Naive thymus-derived CD8-positive, alpha-beta T cell (primary cell): ENCODE measurements around the gene TSHZ3. TPM values are rescaled to one million over a fixed set of nuclear protein-coding genes. Genes with fewer than 3 reads are reported as not detected.

Source experiments
- ATAC-seq, 2 donors: fragments of 150-1000 bp; cut with Tn5 transposase in 1 of 2; sonication (Bioruptor Pico), chemical (Tn5 transposase) in 1 of 2; 1 replicate in 1 of 2; 2 replicates in 1 of 2; pipeline ENCODE4 v1.10.0; 2021; ENCODE audit warnings: mild to moderate bottlenecking in 2 of 2, moderate library complexity in 2 of 2
- POLR2A ChIA-PET: fragments of 350-600 bp; sonication (Branson Sonifier 250); formaldehyde crosslinking; loops from one replicate; lab custom pipeline; 2021; ENCODE audit warnings: antibody characterized with exemption; lab: Charles Lee
- DNase-seq, 10 donors: peaks; one replicate each; pipeline versions ENCODE4 v3.0.0 to v3.0.0-alpha.2; 2020 to 2022
- H3K27ac Mint-ChIP-seq, 10 donors: one replicate each; pipeline ENCODE4 v1.8.0; 2020 to 2022; ENCODE audit warnings: mild to moderate bottlenecking in 10 of 10, mixed read lengths in 10 of 10, moderate library complexity in 4 of 10, inconsistent platforms in 1 of 10
- H3K27me3 Mint-ChIP-seq, 5 donors: one replicate each; pipeline ENCODE4 v1.8.0; 2021 to 2022; ENCODE audit warnings: mixed read lengths in 5 of 5
- H3K36me3 Mint-ChIP-seq, 3 donors: one replicate each; pipeline ENCODE4 v1.8.0; 2020 to 2022; ENCODE audit warnings: mixed read lengths in 3 of 3, mild to moderate bottlenecking in 2 of 3, inconsistent platforms in 1 of 3
- H3K4me1 Mint-ChIP-seq, 4 donors: one replicate each; pipeline ENCODE4 v1.8.0; 2021 to 2022; ENCODE audit warnings: mixed read lengths in 4 of 4
- H3K4me3 Mint-ChIP-seq, 10 donors: one replicate each; pipeline ENCODE4 v1.8.0; 2020 to 2022; ENCODE audit warnings: mild to moderate bottlenecking in 10 of 10, mixed read lengths in 10 of 10, moderate library complexity in 6 of 10, inconsistent platforms in 1 of 10
- H3K9me3 Mint-ChIP-seq, 9 donors: one replicate each; pipeline ENCODE4 v1.8.0; 2020 to 2022; ENCODE audit warnings: mixed read lengths in 9 of 9, mild to moderate bottlenecking in 3 of 9, inconsistent platforms in 1 of 9, moderate library complexity in 1 of 9
- polyA plus RNA-seq, 3 donors: library from polyadenylated mRNA; unstranded; fragments of 300-500 nt; fragmentation: Illumina TruSeq; gene quantifications; one replicate each; pipeline ENCODE4 v1.2.3, GENCODE V29; 2021
- total RNA-seq, 8 experiments: library from RNA in 2 of 8; stranded (reverse) in 2 of 8; gene quantifications; one replicate each; pipeline ENCODE4 v1.2.3 and lab custom pipeline; 2021 to 2026

Gene TSHZ3
- total and polyA plus RNA-seq, 5 experiments from 2014 or later: 0.09 TPM; not detected in 4

GRCh38 chr19:31271306-31271911 lies 77.8 kb downstream of the TSHZ3 start:
- Mint-ChIP-seq H3K27me3 (peaks cover 0 to 5% (median 0%) of the 10 kb centered on the region in 5 donors), H3K27ac (no peak overlapping the region), H3K4me3 (no peak overlapping the region), H3K4me1 (peaks cover 0 to 2% (median 0%) of the 10 kb centered on the region in 4 donors), H3K9me3 (peaks cover 0 to 1% (median 0%) of the 10 kb centered on the region in 9 donors), H3K36me3 (no peaks in the 10 kb centered on the region)
- ATAC-seq (no peak), DNase-seq (no peak)
- POLR2A ChIA-PET: no interaction called here

GRCh38 chr19:31270897-31271296 lies 78.3 kb downstream of the TSHZ3 start:
- Mint-ChIP-seq H3K27me3 (peaks cover 0 to 5% (median 0%) of the 10 kb centered on the region in 5 donors), H3K27ac (no peak overlapping the region), H3K4me1 (peaks cover 0 to 2% (median 0%) of the 10 kb centered on the region in 4 donors), H3K36me3 (no peaks in the 10 kb centered on the region), H3K4me3 (no peak overlapping the region), H3K9me3 (peaks cover 0 to 1% (median 0%) of the 10 kb centered on the region in 9 donors)
- no peak for ATAC-seq
- POLR2A ChIA-PET: no interaction called here
- no peak for DNase-seq

- Mint-ChIP-seq H3K27ac (no peak overlapping the region), H3K27me3 (peaks cover 0 to 1% (median 0%) of the 10 kb centered on the region in 5 donors), H3K36me3 (no peaks in the 10 kb centered on the region), H3K4me1 (no peaks in the 10 kb centered on the region), H3K4me3 (no peak overlapping the region), H3K9me3 (peaks cover 0 to 1% (median 0%) of the 10 kb centered on the region in 9 donors)
- DNase-seq (no peak), ATAC-seq (no peak)
- POLR2A ChIA-PET: no interaction called here
Observed at GRCh38 chr19:31269425-31270127, 79.7 kb downstream of the TSHZ3 start.

GRCh38 chr19:31268751-31269383 lies 80.4 kb downstream of the TSHZ3 start:
- POLR2A ChIA-PET: no interaction called here
- H3K4me1 Mint-ChIP-seq: no peaks in the 10 kb centered on the region
- no peaks in the 10 kb centered on the region for H3K36me3 Mint-ChIP-seq
- peaks cover 0 to 8% (median 1%) of the 10 kb centered on the region in 5 donors for H3K27me3 Mint-ChIP-seq
- no peak overlapping the region for H3K4me3 Mint-ChIP-seq
- DNase-seq (no peak), ATAC-seq (no peak)
- peaks cover 0 to 1% (median 0%) of the 10 kb centered on the region in 9 donors for H3K9me3 Mint-ChIP-seq
- H3K27ac Mint-ChIP-seq: no peak overlapping the region

- ATAC-seq (no peak), DNase-seq (no peak)
- H3K36me3 Mint-ChIP-seq: no peaks in the 10 kb centered on the region
- H3K4me1 Mint-ChIP-seq: peaks cover 0 to under 1% (median 0%) of the 10 kb centered on the region in 4 donors
- POLR2A ChIA-PET: no interaction called here
- no peak overlapping the region for H3K4me3 Mint-ChIP-seq
- peaks cover 1 to 12% (median 8%) of the 10 kb centered on the region in 5 donors for H3K27me3 Mint-ChIP-seq
- H3K27ac Mint-ChIP-seq: no peak overlapping the region
- peaks cover 0 to 1% (median 0%) of the 10 kb centered on the region in 9 donors for H3K9me3 Mint-ChIP-seq
Observed at GRCh38 chr19:31266731-31267130, 82.5 kb downstream of the TSHZ3 start.

GRCh38 chr19:31266196-31266595 lies 83.0 kb downstream of the TSHZ3 start:
- ATAC-seq: no peak
- H3K9me3 Mint-ChIP-seq: peaks cover 0 to 1% (median 0%) of the 10 kb centered on the region in 9 donors
- no peak overlapping the region for H3K4me3 Mint-ChIP-seq
- H3K36me3 Mint-ChIP-seq: no peaks in the 10 kb centered on the region
- H3K27ac Mint-ChIP-seq: no peak overlapping the region
- peaks cover 0 to 4% (median 0%) of the 10 kb centered on the region in 4 donors for H3K4me1 Mint-ChIP-seq
- no peak for DNase-seq
- POLR2A ChIA-PET: no interaction called here
- H3K27me3 Mint-ChIP-seq: peaks cover 3 to 12% (median 10%) of the 10 kb centered on the region in 5 donors

GRCh38 chr19:31264041-31264778 lies 85.0 kb downstream of the TSHZ3 start:
- DNase-seq (no peak), ATAC-seq (no peak)
- peaks cover 3 to 23% (median 10%) of the 10 kb centered on the region in 5 donors for H3K27me3 Mint-ChIP-seq
- POLR2A ChIA-PET: interaction anchor here (0.5 kb wide), 1 partner anchor 1955 kb away, joined by 4 read pairs; no protein-coding TSS in a partner anchor
- H3K4me1 Mint-ChIP-seq: peaks cover 0 to 5% (median 0%) of the 10 kb centered on the region in 4 donors
- peaks cover 0 to 1% (median 0%) of the 10 kb centered on the region in 9 donors for H3K9me3 Mint-ChIP-seq
- no peak overlapping the region for H3K27ac Mint-ChIP-seq
- H3K4me3 Mint-ChIP-seq: no peak overlapping the region
- H3K36me3 Mint-ChIP-seq: no peaks in the 10 kb centered on the region

GRCh38 chr19:31263328-31263727 lies 85.9 kb downstream of the TSHZ3 start:
- H3K9me3 Mint-ChIP-seq: peaks cover 0 to 1% (median 0%) of the 10 kb centered on the region in 9 donors
- ATAC-seq (no peak), DNase-seq (no peak)
- peaks cover 0 to 5% (median 0%) of the 10 kb centered on the region in 4 donors for H3K4me1 Mint-ChIP-seq
- H3K27ac Mint-ChIP-seq: no peak overlapping the region
- H3K4me3 Mint-ChIP-seq: no peak overlapping the region
- POLR2A ChIA-PET: no interaction called here
- peaks cover 7 to 28% (median 11%) of the 10 kb centered on the region in 5 donors for H3K27me3 Mint-ChIP-seq
- H3K36me3 Mint-ChIP-seq: no peaks in the 10 kb centered on the region

GRCh38 chr19:31262725-31263191 lies 86.5 kb downstream of the TSHZ3 start:
- no peaks in the 10 kb centered on the region for H3K36me3 Mint-ChIP-seq
- H3K27me3 Mint-ChIP-seq: peaks cover 7 to 34% (median 11%) of the 10 kb centered on the region in 5 donors
- POLR2A ChIA-PET: no interaction called here
- no peaks in the 10 kb centered on the region for H3K9me3 Mint-ChIP-seq
- no peak overlapping the region for H3K4me3 Mint-ChIP-seq
- peaks cover 0 to 5% (median 0%) of the 10 kb centered on the region in 4 donors for H3K4me1 Mint-ChIP-seq
- DNase-seq (no peak), ATAC-seq (no peak)
- no peak overlapping the region for H3K27ac Mint-ChIP-seq

GRCh38 chr19:31261603-31262212 lies 87.5 kb downstream of the TSHZ3 start:
- Mint-ChIP-seq H3K9me3 (no peaks in the 10 kb centered on the region), H3K36me3 (no peaks in the 10 kb centered on the region), H3K4me3 (no peak overlapping the region), H3K27ac (no peak overlapping the region), H3K27me3 (peaks cover 9 to 44% (median 19%) of the 10 kb centered on the region in 5 donors), H3K4me1 (peaks cover 0 to 5% (median 0%) of the 10 kb centered on the region in 4 donors)
- DNase-seq (no peak), ATAC-seq (no peak)
- POLR2A ChIA-PET: no interaction called here

GRCh38 chr19:31261019-31261602 lies 88.1 kb downstream of the TSHZ3 start:
- POLR2A ChIA-PET: no interaction called here
- Mint-ChIP-seq H3K36me3 (no peaks in the 10 kb centered on the region), H3K9me3 (no peaks in the 10 kb centered on the region), H3K27ac (no peak overlapping the region), H3K4me1 (peaks cover 0 to 5% (median 0%) of the 10 kb centered on the region in 4 donors), H3K4me3 (no peak overlapping the region), H3K27me3 (peaks cover 9 to 47% (median 25%) of the 10 kb centered on the region in 5 donors)
- ATAC-seq (no peak), DNase-seq (no peak)
